ENCODE measurements around the gene CARS2.
"Not testable (repeated sequence)": the region's sequence is repeated elsewhere in the genome, so short reads cannot be mapped to it uniquely, and the experiment has no call there.

The CARS2 gene

DNA sequence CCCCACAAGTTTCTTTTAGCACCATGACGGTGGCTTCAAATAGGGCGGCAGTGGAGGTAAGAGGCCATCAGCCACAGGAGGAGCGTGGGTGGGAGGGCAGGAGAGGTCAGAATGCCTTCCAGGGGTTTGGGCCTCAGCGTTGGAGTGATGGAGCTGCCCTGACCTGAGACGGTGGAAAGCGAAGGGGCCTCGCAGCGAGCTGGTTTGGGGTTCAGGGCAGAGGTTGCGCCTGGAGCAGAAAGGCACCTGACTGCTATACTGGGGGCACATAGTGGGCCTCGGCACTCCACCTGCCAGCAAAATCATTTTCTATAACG, 91.0 kb downstream of the CARS2 start:
- no peak for ATAC-seq
- TF ChIP-seq, protein P1, sequence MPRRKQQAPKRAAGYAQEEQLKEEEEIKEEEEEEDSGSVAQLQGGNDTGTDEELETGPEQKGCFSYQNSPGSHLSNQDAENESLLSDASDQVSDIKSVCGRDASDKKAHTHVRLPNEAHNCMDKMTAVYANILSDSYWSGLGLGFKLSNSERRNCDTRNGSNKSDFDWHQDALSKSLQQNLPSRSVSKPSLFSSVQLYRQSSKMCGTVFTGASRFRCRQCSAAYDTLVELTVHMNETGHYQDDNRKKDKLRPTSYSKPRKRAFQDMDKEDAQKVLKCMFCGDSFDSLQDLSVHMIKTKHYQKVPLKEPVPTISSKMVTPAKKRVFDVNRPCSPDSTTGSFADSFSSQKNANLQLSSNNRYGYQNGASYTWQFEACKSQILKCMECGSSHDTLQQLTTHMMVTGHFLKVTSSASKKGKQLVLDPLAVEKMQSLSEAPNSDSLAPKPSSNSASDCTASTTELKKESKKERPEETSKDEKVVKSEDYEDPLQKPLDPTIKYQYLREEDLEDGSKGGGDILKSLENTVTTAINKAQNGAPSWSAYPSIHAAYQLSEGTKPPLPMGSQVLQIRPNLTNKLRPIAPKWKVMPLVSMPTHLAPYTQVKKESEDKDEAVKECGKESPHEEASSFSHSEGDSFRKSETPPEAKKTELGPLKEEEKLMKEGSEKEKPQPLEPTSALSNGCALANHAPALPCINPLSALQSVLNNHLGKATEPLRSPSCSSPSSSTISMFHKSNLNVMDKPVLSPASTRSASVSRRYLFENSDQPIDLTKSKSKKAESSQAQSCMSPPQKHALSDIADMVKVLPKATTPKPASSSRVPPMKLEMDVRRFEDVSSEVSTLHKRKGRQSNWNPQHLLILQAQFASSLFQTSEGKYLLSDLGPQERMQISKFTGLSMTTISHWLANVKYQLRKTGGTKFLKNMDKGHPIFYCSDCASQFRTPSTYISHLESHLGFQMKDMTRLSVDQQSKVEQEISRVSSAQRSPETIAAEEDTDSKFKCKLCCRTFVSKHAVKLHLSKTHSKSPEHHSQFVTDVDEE (CRISPR knock-in tag; IDR thresholded peaks at IDR 0.05) = 0 out of 2 replicates have a peak, but pooled peaks have one; percentile 16
- no peak for TF ChIP-seq ZNF8 (CRISPR knock-in tag; IDR thresholded peaks at IDR 0.05)

DNA sequence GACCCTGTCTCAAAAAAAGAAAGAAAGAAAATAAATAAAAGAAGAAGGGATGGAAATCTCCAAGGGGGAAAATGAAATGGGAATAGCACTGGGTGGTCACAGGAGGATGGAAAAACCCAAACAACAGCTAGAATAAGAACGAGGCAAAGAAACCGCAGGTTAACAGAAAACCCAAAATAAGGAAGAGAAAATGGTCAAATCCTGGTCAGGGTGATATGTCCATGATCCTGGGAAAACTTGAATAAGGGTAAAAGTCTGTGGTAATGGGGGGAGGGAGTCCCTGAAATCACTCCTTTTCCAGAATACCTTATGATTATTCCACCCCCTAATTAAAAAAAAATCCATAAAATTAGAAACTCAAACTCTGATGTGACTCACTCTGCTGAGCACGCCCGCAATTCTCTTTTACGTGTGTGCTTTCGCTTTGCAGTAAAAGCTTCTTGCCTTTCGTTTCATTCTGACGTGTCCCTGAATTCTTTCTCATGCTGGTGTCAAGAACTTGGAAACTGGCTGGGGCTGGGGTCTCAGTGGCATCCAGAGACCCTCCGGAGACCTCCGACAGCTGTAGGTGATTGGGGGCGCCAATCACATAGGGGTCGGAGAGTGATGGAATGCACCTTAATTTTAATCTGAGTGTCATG, 94.8 kb downstream of the CARS2 start:
- TF ChIP-seq TOX (CRISPR knock-in tag; IDR thresholded peaks at IDR 0.05; ENCODE audit: borderline replicate concordance) = no peak
- TF ChIP-seq ZNF8 (CRISPR knock-in tag; IDR thresholded peaks at IDR 0.05) = no peak
- no peak for TF ChIP-seq ZFP3 (CRISPR knock-in tag; IDR thresholded peaks at IDR 0.05)
- TF ChIP-seq, protein P2, sequence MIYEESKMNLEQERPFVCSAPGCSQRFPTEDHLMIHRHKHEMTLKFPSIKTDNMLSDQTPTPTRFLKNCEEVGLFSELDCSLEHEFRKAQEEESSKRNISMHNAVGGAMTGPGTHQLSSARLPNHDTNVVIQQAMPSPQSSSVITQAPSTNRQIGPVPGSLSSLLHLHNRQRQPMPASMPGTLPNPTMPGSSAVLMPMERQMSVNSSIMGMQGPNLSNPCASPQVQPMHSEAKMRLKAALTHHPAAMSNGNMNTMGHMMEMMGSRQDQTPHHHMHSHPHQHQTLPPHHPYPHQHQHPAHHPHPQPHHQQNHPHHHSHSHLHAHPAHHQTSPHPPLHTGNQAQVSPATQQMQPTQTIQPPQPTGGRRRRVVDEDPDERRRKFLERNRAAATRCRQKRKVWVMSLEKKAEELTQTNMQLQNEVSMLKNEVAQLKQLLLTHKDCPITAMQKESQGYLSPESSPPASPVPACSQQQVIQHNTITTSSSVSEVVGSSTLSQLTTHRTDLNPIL (CRISPR knock-in tag; IDR thresholded peaks at IDR 0.05; ENCODE audit: low read depth) = no peak
- TF ChIP-seq RARB (CRISPR knock-in tag; IDR thresholded peaks at IDR 0.05) = no peak
- TF ChIP-seq, protein P1 (CRISPR knock-in tag; IDR thresholded peaks at IDR 0.05) = no peak
- TF ChIP-seq ZNF565 (CRISPR knock-in tag; conservative IDR thresholded peaks at IDR 0.05; ENCODE audit: low read depth) = no peak
- no peak for TF ChIP-seq BACH2 (CRISPR knock-in tag; IDR thresholded peaks at IDR 0.05; ENCODE audit: borderline replicate concordance)
- no peak for TF ChIP-seq PPARA (CRISPR knock-in tag; IDR thresholded peaks at IDR 0.05; ENCODE audit: borderline replicate concordance)
- no peak for TF ChIP-seq GLIS3 (CRISPR knock-in tag; IDR thresholded peaks at IDR 0.05)
- TF ChIP-seq ARNTL (CRISPR knock-in tag; IDR thresholded peaks at IDR 0.05; ENCODE audit: borderline replicate concordance, low read depth) = no peak
- no peak for TF ChIP-seq ESRRG (CRISPR knock-in tag; IDR thresholded peaks at IDR 0.05)
- no peak for TF ChIP-seq ZC3H10 (CRISPR knock-in tag; IDR thresholded peaks at IDR 0.05)
- no peak for TF ChIP-seq ZFP30 (CRISPR knock-in tag; IDR thresholded peaks at IDR 0.05)
- TF ChIP-seq ISL1 (CRISPR knock-in tag; IDR thresholded peaks at IDR 0.05) = no peak
- TF ChIP-seq TCF4 (CRISPR knock-in tag; IDR thresholded peaks at IDR 0.05; ENCODE audit: borderline replicate concordance) = no peak
- ATAC-seq = no peak

DNA sequence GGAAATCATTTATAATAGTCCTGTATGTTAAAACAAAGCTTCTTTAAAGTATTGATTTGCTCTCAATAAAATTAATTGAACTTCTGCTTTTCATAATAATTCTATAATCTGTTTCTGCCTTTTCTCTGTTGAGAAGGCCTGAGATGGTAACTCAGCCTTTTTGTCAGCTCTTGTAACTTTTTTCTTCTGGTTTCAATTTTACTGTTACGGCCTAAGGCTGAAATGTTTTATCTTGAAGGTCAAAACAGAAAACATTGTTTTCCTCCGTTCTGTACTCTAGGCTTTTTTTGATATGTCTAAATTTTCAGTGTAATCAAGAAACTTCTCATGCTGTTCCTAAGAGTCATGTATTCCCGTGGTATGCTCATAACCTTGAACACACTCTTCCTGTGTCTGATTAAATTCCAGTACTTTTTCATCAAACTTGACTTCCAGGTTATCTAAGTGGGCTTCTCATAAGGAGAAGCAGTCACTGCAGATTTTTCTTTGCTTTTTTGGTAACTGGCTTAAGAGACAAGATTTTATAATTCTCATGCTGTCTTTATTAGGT, 98.2 kb downstream of the CARS2 start:
- ATAC-seq = no peak
- TF ChIP-seq CSDC2 (CRISPR knock-in tag; IDR thresholded peaks at IDR 0.05) = no peak
- TF ChIP-seq ZFP3 (CRISPR knock-in tag; IDR thresholded peaks at IDR 0.05) = no peak
- TF ChIP-seq ZC3H10 (CRISPR knock-in tag; IDR thresholded peaks at IDR 0.05) = no peak
- no peak for TF ChIP-seq RARB (CRISPR knock-in tag; IDR thresholded peaks at IDR 0.05)
- TF ChIP-seq ZNF70 (CRISPR knock-in tag; IDR thresholded peaks at IDR 0.05) = no peak
- TF ChIP-seq, protein P2 (CRISPR knock-in tag; IDR thresholded peaks at IDR 0.05; ENCODE audit: low read depth) = no peak
- TF ChIP-seq BACH2 (CRISPR knock-in tag; IDR thresholded peaks at IDR 0.05; ENCODE audit: borderline replicate concordance) = no peak
- TF ChIP-seq, protein P3, sequence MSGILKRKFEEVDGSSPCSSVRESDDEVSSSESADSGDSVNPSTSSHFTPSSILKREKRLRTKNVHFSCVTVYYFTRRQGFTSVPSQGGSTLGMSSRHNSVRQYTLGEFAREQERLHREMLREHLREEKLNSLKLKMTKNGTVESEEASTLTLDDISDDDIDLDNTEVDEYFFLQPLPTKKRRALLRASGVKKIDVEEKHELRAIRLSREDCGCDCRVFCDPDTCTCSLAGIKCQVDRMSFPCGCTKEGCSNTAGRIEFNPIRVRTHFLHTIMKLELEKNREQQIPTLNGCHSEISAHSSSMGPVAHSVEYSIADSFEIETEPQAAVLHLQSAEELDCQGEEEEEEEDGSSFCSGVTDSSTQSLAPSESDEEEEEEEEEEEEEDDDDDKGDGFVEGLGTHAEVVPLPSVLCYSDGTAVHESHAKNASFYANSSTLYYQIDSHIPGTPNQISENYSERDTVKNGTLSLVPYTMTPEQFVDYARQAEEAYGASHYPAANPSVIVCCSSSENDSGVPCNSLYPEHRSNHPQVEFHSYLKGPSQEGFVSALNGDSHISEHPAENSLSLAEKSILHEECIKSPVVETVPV (CRISPR knock-in tag; IDR thresholded peaks at IDR 0.05) = no peak
- no peak for TF ChIP-seq OSR1 (CRISPR knock-in tag; IDR thresholded peaks at IDR 0.05)
- no peak for TF ChIP-seq ZNF565 (CRISPR knock-in tag; conservative IDR thresholded peaks at IDR 0.05; ENCODE audit: low read depth)
- TF ChIP-seq, protein P4, sequence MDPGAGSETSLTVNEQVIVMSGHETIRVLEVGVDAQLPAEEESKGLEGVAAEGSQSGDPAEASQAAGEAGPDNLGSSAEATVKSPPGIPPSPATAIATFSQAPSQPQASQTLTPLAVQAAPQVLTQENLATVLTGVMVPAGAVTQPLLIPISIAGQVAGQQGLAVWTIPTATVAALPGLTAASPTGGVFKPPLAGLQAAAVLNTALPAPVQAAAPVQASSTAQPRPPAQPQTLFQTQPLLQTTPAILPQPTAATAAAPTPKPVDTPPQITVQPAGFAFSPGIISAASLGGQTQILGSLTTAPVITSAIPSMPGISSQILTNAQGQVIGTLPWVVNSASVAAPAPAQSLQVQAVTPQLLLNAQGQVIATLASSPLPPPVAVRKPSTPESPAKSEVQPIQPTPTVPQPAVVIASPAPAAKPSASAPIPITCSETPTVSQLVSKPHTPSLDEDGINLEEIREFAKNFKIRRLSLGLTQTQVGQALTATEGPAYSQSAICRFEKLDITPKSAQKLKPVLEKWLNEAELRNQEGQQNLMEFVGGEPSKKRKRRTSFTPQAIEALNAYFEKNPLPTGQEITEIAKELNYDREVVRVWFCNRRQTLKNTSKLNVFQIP (CRISPR knock-in tag; IDR thresholded peaks at IDR 0.05; ENCODE audit: borderline replicate concordance, low read depth) = no peak
- no peak for TF ChIP-seq ZNF8 (CRISPR knock-in tag; IDR thresholded peaks at IDR 0.05)
- TF ChIP-seq PPARA (CRISPR knock-in tag; IDR thresholded peaks at IDR 0.05; ENCODE audit: borderline replicate concordance) = no peak
- no peak for TF ChIP-seq GLIS3 (CRISPR knock-in tag; IDR thresholded peaks at IDR 0.05)
- TF ChIP-seq, protein P5, sequence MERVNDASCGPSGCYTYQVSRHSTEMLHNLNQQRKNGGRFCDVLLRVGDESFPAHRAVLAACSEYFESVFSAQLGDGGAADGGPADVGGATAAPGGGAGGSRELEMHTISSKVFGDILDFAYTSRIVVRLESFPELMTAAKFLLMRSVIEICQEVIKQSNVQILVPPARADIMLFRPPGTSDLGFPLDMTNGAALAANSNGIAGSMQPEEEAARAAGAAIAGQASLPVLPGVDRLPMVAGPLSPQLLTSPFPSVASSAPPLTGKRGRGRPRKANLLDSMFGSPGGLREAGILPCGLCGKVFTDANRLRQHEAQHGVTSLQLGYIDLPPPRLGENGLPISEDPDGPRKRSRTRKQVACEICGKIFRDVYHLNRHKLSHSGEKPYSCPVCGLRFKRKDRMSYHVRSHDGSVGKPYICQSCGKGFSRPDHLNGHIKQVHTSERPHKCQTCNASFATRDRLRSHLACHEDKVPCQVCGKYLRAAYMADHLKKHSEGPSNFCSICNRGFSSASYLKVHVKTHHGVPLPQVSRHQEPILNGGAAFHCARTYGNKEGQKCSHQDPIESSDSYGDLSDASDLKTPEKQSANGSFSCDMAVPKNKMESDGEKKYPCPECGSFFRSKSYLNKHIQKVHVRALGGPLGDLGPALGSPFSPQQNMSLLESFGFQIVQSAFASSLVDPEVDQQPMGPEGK (CRISPR knock-in tag; IDR thresholded peaks at IDR 0.05; ENCODE audit: borderline replicate concordance) = no peak
- TF ChIP-seq ESRRG (CRISPR knock-in tag; IDR thresholded peaks at IDR 0.05) = no peak
- TF ChIP-seq ISL1 (CRISPR knock-in tag; IDR thresholded peaks at IDR 0.05) = no peak
- no peak for TF ChIP-seq ARNTL (CRISPR knock-in tag; IDR thresholded peaks at IDR 0.05; ENCODE audit: borderline replicate concordance, low read depth)

DNA sequence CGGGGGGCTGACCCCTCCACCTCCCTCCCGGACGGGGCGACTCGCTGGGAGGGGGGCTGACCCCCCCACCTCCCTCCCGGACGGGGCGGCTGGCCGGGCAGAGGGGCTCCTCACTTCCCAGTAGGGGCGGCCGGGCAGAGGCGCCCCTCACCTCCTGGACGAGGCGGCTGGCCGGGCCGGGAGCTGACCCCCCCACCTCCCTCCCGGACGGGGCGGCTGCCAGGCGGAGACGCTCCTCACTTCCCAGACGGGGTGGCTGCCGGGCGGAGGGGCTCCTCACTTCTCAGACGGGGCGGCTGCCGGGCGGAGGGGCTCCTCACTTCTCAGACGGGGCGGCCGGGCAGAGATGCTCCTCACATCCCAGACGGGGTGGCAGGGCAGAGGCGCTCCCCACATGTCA, 99.6 kb downstream of the CARS2 start:
- ATAC-seq = not testable (repeated sequence)
